ENCODE results near the gene PKN1.
"Not testable (repeated sequence)": the region's sequence is repeated elsewhere in the genome, so short reads cannot be mapped to it uniquely, and the experiment has no call there.

Gene PKN1

DNA sequence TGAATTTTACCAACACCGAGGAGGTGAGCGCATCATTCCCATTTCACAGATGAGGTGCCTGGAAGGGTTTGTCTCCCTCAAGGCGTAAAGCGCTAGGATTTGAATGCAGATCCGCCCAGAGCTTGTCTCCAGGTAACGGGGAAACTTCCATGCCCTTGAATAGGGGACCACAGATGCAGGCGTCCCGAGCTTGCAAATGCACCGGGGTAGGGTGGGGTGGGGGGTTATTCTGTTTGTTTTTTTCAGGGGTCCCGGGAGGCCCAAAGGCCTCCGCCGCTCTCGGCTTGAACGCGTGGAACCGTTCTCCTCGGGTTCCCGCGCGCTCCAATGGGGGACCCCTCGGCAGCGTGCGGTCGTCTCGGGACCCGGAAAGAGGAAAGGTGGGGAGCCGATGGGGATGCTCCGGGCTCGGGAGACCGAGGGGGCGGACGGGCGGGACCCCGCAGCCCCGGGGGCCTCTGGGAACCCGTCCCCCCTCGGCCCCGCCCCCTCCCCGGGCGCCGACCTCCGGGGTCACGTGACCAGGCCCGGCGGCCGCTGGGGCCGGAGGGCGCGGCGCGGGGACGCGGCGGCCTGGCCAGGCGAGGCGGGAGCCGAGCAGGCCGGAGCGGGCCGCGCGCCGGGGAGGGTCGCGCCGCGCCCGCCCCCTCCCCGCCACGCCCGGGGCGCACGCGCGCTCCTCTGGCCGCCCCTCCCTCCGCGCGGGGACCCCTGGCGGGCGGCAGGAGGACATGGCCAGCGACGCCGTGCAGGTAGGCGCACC lies at the start of gene PKN1:
Gene PKN1, plus strand, starts transcription at position 516 of the 763 bp plus-strand sequence. Its CDS starts 216 bp downstream, at position 732.
- TF ChIP-seq POLR2A (IDR thresholded peaks at IDR 0.05; ENCODE audit: low read depth, low read length), result peak; percentile 47; the same call in 1 of the 2 replicates
- DNase-seq (ENCODE audit: insufficient read length, low spot score), result no peak
- no peak for FAIRE-seq

DNA sequence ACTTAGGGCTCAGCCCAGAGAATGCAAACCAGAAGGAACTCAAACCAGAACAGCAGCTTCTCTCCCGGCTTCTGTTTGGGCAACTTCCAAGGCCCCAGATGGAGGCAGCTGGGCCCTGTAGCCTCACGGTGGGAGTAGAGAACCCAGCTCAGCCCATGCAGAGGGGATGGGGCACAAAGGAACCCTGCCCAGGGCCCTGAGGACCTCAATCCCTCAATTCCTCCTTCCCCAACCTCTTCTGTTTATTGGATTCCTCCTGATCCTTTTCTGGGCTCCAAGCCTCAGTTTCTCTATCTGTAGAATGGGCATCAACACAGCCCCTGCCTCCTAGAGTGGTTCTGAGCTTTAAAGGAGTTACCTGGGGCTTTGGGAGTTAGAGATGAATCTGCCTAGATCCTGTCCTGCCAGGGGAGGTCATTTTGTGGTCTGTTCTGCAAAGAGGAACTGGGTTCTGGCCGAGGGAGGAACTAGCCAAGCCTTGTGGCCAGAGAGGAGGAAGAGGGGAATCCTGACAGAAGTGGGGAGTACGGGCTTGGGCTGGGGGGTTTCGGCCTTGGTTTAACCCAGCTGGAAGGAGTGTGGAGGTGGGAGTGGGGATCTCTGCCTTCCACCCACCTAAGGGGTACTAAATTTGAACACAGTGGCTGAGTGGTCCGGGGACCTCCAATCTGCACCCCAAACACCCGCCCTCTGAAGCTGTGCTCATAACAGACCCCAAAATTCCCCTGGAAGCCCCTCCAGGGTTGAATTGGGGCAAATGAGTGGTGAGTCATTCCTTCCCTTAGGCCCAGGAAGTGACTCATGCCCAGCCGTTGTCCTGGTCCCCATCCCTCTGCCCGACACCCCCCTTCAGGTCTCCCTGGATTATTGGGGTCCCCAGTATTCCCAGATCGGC lies 49.2 kb upstream of the PKN1 start:
- FAIRE-seq, result no peak
- TF ChIP-seq POLR2A (IDR thresholded peaks at IDR 0.05; ENCODE audit: low read depth, low read length), result no peak
- DNase-seq (ENCODE audit: insufficient read length, low spot score), result peak; percentile 71

DNA sequence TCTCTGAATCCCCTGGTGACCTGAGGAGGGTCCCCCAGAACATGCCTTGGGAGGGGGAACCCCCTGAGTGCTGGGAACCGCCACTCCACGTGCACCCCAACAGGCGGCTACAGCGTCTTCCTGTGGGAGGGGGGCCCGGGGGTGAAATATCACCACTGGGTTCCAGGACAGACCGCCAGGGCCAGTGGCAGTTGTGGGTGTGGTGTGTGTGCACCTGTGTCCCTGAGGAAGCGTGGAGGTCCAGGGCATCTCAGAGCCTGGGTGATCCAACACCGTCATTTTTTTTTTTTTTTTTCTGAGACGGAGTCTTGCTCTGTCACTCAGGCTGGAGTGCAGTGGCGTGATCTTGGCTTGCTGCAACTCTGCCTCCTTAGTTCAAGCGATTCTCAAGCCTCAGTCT lies 47.6 kb upstream of the PKN1 start:
- DNase-seq (ENCODE audit: insufficient read length, low spot score), result no peak
- TF ChIP-seq POLR2A (IDR thresholded peaks at IDR 0.05; ENCODE audit: low read depth, low read length), result no peak
- FAIRE-seq, result no peak

DNA sequence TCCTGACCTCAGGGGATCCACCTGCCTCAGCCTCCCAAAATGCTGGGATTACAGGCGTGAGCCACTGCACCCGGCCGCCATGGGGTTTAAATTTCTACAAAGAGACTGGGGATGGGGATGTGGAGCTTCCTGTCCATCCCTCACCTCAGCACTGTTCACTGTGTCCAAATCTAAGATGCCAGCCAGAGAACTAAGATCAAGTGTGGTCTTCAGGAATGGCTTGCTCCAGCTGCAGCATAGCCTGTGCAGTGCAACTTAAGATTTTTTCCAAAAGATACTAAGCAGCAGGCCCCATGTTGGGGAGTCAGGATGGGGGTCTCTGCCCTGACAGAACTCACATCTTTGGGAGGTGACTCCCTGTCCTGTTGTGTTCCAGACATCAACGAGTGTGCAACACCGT lies 42.6 kb upstream of the PKN1 start:
- no peak for TF ChIP-seq POLR2A (IDR thresholded peaks at IDR 0.05; ENCODE audit: low read depth, low read length)
- no peak for DNase-seq (ENCODE audit: insufficient read length, low spot score)
- no peak for FAIRE-seq

DNA sequence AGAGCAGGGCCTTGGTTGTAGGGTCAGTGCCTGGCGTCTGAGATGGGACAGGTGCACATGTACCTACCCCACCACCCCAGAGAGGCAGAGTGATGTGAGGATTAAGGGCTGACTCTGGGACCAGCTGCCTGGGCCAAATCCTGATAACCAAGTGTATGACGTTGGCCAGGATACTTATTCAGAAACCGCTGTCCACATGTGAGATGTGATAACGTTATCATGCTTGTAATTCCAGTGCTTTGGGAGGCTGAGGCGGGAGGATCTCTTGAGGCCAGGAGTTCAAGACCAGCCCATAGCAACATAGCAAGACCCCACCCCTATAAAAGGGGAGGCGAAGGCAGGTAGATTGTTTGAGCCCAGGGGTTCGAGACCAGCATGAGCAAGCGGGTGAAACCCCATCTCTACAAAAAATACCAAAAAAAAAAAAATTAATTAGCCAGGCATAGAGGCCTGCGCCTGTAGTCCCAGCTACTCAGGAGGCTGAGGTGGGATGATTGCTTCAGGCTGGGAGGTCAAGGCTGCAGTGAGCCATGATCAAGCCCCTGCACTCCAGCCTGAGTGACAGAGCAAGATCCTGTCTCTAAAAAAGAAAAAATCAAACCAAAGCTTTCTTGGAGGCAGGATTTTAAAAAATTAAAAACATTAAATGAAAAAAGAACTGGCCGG lies 41.8 kb upstream of the PKN1 start:
- DNase-seq (ENCODE audit: insufficient read length, low spot score) (no peak), FAIRE-seq (no peak)
- TF ChIP-seq POLR2A (IDR thresholded peaks at IDR 0.05; ENCODE audit: low read depth, low read length), result no peak

DNA sequence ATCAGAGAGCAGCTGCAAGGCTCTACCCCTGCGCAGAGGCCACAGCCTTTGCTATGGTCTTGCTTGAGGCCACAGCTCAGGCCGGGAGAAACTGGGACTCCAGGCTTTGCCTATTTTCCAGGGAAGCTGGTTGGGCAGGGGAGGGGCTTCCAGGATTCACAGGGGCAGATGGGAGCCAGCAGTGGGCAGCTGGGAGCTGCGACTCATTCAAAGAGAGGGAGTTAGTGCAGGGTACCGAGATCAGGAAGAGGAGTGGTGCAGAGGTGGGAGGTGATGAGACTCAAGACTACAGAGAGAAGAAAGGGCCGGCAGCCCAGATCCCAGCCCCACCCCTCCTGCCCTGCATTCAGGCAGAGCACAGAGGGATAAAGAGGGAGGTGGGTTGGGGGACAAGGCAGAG lies 39.8 kb upstream of the PKN1 start:
- FAIRE-seq (no peak), DNase-seq (ENCODE audit: insufficient read length, low spot score) (no peak)
- TF ChIP-seq POLR2A (IDR thresholded peaks at IDR 0.05; ENCODE audit: low read depth, low read length), result no peak

DNA sequence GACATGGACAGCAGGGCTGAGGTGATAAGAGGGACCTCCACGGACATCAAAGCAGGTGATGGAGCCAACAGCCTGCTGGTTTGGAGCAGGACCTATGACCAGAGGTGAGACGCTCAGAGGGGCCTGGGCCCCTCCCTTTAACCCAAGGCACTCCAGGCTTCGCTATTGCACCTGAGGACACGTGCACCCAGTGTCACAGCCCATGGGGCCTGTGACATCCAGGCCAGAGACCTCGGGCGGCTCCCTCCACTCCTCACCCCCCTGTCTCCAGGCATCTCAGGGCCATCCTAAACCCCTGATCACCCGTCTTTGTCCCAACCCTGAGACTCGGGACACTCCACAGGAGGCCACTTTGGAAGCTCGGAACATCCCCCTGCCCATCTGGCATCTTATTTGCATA lies 38.9 kb upstream of the PKN1 start:
- no peak for DNase-seq (ENCODE audit: insufficient read length, low spot score)
- no peak for FAIRE-seq
- TF ChIP-seq POLR2A (IDR thresholded peaks at IDR 0.05; ENCODE audit: low read depth, low read length), result no peak

DNA sequence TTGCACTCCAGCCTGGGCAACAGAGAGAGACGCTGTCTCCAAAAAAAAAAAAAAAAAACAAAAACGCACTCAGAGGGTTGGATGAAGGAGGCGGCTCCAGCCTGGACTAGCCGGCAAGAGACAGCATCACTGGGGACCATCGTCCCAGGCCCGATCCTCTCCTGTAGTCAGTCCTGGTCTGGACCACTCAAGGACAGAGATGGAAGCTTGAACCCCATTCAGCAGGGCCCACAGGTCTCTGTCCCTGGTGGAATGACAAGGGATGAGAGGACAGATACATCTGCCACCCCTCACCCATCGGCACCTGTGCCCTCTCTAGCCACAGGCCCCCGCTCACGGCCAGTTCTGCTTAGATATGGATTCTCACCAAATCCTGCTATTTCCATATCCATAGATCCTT lies 37.8 kb upstream of the PKN1 start:
- no peak for FAIRE-seq

DNA sequence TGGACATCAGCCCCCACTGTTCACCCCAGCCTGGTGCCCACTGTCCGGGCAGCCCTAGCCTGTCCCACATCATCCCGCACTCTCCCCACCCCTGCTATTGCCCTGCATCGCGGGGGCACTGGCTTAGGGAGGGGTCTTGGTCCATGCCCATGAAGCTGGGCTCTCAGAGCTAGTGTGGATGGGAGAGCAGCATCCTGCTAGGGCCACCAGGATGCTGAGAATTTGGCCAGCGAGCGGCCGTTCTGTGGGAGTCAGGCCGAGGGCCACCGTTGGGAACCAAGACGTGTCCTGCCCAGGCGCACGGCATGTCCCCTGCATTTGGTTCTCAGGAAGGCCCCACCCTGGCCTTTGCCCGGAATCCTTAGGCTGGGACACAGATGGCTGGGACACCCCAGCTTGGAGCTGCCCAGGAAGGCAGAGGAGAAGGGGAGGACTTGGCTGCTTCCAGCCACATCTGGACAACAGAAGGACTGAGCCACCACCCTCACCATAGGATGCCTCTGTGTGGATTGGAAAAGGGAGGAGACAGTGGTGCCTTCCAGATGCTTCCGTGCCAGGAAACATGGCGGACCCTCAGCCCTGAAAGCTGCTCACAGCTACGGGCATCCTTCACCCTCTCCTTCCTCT lies 37.3 kb upstream of the PKN1 start:
- TF ChIP-seq POLR2A (IDR thresholded peaks at IDR 0.05; ENCODE audit: low read depth, low read length), result no peak
- DNase-seq (ENCODE audit: insufficient read length, low spot score) (no peak), FAIRE-seq (no peak)

More for the DNA sequence above, 37.8 kb upstream of the PKN1 start:
- no peak for TF ChIP-seq POLR2A (IDR thresholded peaks at IDR 0.05; ENCODE audit: low read depth, low read length)
- no peak for DNase-seq (ENCODE audit: insufficient read length, low spot score)

DNA sequence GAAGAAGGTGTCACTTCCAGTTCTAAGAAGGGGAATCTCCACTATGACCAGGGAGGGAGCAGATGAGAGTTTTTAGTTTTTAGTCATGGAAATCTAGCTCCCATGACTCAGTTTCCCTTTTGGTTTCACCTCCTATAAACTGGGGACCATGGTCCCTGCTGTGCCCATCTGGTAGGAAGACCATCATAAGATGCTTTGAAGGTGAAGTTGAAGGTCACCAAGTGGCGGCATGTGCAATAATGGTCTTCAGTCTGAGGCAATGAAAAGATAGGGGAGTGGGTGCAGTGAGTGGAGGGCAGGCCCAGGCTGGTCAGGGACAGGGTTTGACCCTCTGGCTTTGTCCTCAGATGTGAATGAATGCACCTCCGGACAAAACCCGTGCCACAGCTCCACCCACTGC lies 36.4 kb upstream of the PKN1 start:
- not testable (repeated sequence) for DNase-seq (ENCODE audit: insufficient read length, low spot score); FAIRE-seq

DNA sequence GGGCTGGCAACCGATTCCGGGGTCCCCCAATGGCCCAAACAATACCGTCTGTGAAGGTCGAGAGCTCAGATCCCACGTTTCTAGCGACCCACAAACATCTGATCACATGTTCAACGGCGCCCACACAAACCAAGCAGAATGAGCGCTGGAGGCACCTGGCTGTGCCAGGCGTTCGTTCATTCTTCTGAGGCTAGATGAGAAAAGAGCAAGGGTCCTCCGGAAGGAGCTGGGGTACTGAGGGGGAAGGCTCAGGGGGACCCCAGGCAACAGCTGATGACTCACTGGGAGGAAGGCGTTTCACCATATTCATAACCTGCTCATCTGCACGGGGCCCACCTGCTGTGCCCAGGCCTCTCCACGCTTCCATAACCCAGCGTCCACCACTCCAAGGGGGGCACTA lies 35.9 kb upstream of the PKN1 start:
- FAIRE-seq; DNase-seq (ENCODE audit: insufficient read length, low spot score): not testable (repeated sequence)

DNA sequence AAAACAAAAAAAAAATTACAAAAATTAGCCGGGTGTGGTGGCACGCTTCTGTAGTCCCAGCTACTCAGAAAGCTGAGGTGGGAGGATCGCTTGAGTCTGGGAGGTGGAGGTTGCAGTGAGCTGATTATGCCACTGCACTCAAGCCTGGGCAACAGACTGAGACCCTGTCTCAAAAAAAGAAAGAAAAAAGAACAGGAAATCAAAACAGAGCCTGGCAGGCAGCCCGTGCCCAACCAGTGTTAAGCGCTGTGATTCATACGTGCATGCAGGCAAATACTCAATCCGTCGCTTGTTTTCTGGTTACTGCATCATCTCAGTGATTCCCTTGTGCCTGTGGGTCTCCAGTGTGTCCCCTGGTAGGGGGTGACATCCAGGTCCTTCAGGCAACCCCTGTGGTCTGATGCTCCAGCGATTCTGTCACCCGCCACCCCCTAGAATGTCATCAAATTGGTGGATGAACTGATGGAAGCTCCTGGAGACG lies 32.1 kb upstream of the PKN1 start:
- DNase-seq (ENCODE audit: insufficient read length, low spot score) (no peak), FAIRE-seq (no peak)
- no peak for TF ChIP-seq POLR2A (IDR thresholded peaks at IDR 0.05; ENCODE audit: low read depth, low read length)

DNA sequence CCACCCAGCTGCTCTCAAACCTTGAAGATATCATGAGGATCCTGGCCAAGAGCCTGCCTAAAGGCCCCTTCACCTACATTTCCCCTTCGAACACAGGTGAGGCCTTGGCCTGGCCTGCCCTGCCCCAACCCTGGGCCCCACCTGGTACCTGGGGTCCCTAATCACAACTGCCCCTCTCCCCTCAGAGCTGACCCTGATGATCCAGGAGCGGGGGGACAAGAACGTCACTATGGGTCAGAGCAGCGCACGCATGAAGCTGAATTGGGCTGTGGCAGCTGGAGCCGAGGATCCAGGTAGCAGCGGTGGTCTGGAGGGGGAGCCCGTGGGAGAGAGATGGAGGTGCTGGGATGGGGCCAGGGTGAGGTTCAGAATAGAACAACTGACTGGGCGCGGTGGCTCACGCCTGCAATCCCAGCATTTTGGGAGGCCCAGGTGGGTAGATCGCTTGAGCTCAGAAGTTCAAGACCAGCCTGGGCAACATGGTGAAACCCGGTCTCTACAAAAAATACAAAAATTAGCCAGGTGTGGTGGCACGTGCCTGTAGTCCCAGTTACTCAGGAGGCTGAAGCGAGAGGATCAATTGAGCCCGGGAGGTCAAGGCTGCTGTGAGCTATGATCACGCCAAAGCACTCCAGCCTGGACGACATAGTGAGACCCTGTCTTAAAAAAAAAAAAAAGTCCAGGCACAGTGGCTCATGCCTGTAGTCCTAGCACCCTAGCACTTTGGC lies 31.5 kb upstream of the PKN1 start:
- FAIRE-seq (no peak), DNase-seq (ENCODE audit: insufficient read length, low spot score) (no peak)
- TF ChIP-seq POLR2A (IDR thresholded peaks at IDR 0.05; ENCODE audit: low read depth, low read length), result no peak
